ENCODE measurements around the gene SDHB.

GRCh38 chr1:17056551-17056950 lies 2.7 kb upstream of the SDHB start:
- TF ChIP-seq EZH2 (IDR thresholded peaks at IDR 0.05; ENCODE audit: borderline replicate concordance, low read length) (no peak), CTCF (conservative IDR thresholded peaks at IDR 0.05 in 1 of 2, IDR thresholded peaks at IDR 0.05 in 1 of 2; ENCODE audit: extremely low read depth in 1 of 2, insufficient read depth in 1 of 2, low read depth in 1 of 2, low read length in 2 of 2) (no peak)
